ENCODE results near the gene UGT1A4. TPM values are rescaled to one million over a fixed set of nuclear protein-coding genes. Genes with fewer than 3 reads are reported as not detected.

Gene UGT1A4
- total RNA-seq, 3 donors from 2014 or later: 2.4 to 7.0 (median 2.9) TPM

DNA sequence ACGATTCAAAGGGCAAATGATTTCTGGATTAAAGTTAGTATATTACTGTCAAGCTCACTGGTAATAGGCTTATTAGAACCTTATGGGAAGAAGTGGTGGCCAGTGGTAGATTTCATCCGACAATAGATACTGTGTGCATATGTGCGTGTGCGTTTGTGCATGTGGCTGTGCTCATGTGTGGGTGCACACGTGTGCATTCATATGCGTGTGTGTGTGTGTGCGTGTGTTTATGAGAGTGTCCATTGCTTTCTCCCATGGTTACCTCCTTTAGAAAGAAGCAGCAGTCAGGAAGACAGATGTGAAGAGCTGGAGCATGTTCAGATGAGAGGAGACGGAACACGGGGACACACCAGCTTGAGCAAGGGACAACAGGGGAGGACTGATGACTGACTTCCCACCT is 50.7 kb downstream of the UGT1A4 start:
- DNase-seq: no peak
- H3K4me1 ChIP-seq (ENCODE audit: low read depth): peaks cover 3% of the 10 kb centered on the region
- no peaks in the 10 kb centered on the region for H3K9me3 ChIP-seq
- H3K36me3 ChIP-seq (ENCODE audit: low read depth): no peaks in the 10 kb centered on the region
- no peak for ATAC-seq
- TF ChIP-seq, protein P1, sequence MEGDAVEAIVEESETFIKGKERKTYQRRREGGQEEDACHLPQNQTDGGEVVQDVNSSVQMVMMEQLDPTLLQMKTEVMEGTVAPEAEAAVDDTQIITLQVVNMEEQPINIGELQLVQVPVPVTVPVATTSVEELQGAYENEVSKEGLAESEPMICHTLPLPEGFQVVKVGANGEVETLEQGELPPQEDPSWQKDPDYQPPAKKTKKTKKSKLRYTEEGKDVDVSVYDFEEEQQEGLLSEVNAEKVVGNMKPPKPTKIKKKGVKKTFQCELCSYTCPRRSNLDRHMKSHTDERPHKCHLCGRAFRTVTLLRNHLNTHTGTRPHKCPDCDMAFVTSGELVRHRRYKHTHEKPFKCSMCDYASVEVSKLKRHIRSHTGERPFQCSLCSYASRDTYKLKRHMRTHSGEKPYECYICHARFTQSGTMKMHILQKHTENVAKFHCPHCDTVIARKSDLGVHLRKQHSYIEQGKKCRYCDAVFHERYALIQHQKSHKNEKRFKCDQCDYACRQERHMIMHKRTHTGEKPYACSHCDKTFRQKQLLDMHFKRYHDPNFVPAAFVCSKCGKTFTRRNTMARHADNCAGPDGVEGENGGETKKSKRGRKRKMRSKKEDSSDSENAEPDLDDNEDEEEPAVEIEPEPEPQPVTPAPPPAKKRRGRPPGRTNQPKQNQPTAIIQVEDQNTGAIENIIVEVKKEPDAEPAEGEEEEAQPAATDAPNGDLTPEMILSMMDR (IDR thresholded peaks at IDR 0.05): no peak
- intact Hi-C loops (cut with DNase I, micrococcal nuclease): no loop called here
- H3K4me3 ChIP-seq: no peak overlapping the region

DNA sequence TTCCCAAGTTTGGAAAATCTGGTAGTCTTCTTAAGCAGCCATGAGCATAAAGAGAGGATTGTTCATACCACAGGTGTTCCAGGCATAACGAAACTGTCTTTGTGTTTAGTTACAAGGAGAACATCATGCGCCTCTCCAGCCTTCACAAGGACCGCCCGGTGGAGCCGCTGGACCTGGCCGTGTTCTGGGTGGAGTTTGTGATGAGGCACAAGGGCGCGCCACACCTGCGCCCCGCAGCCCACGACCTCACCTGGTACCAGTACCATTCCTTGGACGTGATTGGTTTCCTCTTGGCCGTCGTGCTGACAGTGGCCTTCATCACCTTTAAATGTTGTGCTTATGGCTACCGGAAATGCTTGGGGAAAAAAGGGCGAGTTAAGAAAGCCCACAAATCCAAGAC is 53.6 kb downstream of the UGT1A4 start:
- no peak for DNase-seq
- H3K4me1 ChIP-seq (ENCODE audit: low read depth): no peaks in the 10 kb centered on the region
- no peak overlapping the region for H3K4me3 ChIP-seq
- no peaks in the 10 kb centered on the region for H3K36me3 ChIP-seq (ENCODE audit: low read depth)
- intact Hi-C loops (cut with DNase I, micrococcal nuclease): no loop called here
- ATAC-seq: no peak
- TF ChIP-seq, protein P1 (IDR thresholded peaks at IDR 0.05): no peak
- H3K9me3 ChIP-seq: peaks cover 2% of the 10 kb centered on the region

DNA sequence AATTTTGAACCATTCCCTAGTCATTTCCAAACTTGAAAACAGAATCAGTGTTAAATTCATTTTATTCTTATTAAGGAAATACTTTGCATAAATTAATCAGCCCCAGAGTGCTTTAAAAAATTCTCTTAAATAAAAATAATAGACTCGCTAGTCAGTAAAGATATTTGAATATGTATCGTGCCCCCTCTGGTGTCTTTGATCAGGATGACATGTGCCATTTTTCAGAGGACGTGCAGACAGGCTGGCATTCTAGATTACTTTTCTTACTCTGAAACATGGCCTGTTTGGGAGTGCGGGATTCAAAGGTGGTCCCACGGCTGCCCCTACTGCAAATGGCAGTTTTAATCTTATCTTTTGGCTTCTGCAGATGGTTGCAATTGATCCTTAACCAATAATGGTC is 54.0 kb downstream of the UGT1A4 start:
- ATAC-seq: no peak
- intact Hi-C loops (cut with DNase I, micrococcal nuclease): no loop called here
- Histone ChIP-seq H3K36me3 (ENCODE audit: low read depth) (no peaks in the 10 kb centered on the region), H3K9me3 (peaks cover 2% of the 10 kb centered on the region), H3K4me3 (no peak overlapping the region), H3K4me1 (ENCODE audit: low read depth) (no peaks in the 10 kb centered on the region)
- TF ChIP-seq, protein P1 (IDR thresholded peaks at IDR 0.05): no peak
- no peak for DNase-seq

GRCh38 chr2:233773854-233774253 is 55.3 kb downstream of the UGT1A4 start:
- DNase-seq: no peak
- no peaks in the 10 kb centered on the region for H3K36me3 ChIP-seq (ENCODE audit: low read depth)
- TF ChIP-seq, protein P1 (IDR thresholded peaks at IDR 0.05): no peak
- no peak overlapping the region for H3K4me3 ChIP-seq
- intact Hi-C loops (cut with DNase I, micrococcal nuclease): no loop called here
- no peaks in the 10 kb centered on the region for H3K4me1 ChIP-seq (ENCODE audit: low read depth)
- H3K9me3 ChIP-seq: peaks cover 2% of the 10 kb centered on the region
- ATAC-seq: no peak

- no peak overlapping the region for H3K4me3 ChIP-seq
- H3K36me3 ChIP-seq (ENCODE audit: low read depth): no peaks in the 10 kb centered on the region
- TF ChIP-seq, protein P1 (IDR thresholded peaks at IDR 0.05): no peak
- ATAC-seq (no peak), DNase-seq (no peak)
- H3K4me1 ChIP-seq (ENCODE audit: low read depth): no peaks in the 10 kb centered on the region
- intact Hi-C loops (cut with DNase I, micrococcal nuclease): no loop called here
- peaks cover 2% of the 10 kb centered on the region for H3K9me3 ChIP-seq
These were observed 56.9 kb downstream of the UGT1A4 start for GRCh38 chr2:233775414-233775813.

DNA sequence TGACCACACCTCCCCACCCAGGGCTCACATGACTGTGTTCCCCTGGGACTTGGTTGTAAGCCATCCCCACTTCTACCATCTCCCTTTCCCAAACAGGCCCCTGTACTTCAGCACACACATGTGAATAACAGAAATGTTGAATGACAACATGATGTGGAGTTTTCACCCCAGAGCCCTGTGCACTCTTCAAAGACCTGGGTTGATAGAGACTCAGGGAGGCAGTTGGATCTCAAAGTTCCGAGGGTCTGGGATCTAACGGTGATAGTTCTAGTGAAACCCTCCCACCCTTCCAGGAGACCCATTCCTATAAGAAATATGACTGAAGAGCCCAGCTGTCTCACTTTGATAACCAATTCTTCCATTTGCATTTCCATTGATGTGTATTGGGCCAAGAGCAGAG is 59.5 kb downstream of the UGT1A4 start, which contains the start of gene MROH2A:
Gene MROH2A (plus strand): TSS at position 301 of the 400 bp plus-strand sequence. CDS start 1,029 bp downstream, outside the sequence.
- intact Hi-C loops (cut with DNase I, micrococcal nuclease): no loop called here
- Histone ChIP-seq H3K4me3 (no peak within 1 kb of the TSS), H3K9me3 (peaks cover 2% of the 10 kb centered on the region), H3K36me3 (ENCODE audit: low read depth) (no peaks in the 10 kb centered on the region), H3K4me1 (ENCODE audit: low read depth) (no peaks in the 10 kb centered on the region)
- TF ChIP-seq, protein P1 (IDR thresholded peaks at IDR 0.05): no peak
- ATAC-seq (no peak), DNase-seq (no peak)
